Activated CD8-positive, alpha-beta T cell treated with anti-CD3 and anti-CD28 coated beads for 36 hours (primary cell): ENCODE measurements around the gene VIT. TPM values are rescaled to one million over a fixed set of nuclear protein-coding genes. Genes with fewer than 3 reads are reported as not detected.

Experiments
- ATAC-seq: fragments of 200-7000 bp; cut with Tn5 transposase; one replicate; pipeline ENCODE4 v1.10.0; 2021; ENCODE audit warnings: mild to moderate bottlenecking, moderate library complexity
- CTCF ChIA-PET: fragments of 350-600 bp; sonication (Branson Sonifier 250); formaldehyde crosslinking; loops from one replicate; lab custom pipeline; 2021; ENCODE audit warnings: antibody characterized with exemption; lab: Charles Lee
- POLR2A ChIA-PET: fragments of 350-600 bp; sonication (Branson Sonifier 250); formaldehyde crosslinking; loops from one replicate; lab custom pipeline; 2021; ENCODE audit warnings: antibody characterized with exemption; lab: Charles Lee
- DNase-seq: peaks from one replicate; pipeline ENCODE4 v3.0.0-alpha.2; 2020
- H3K27ac Mint-ChIP-seq: one replicate; pipeline ENCODE4 v1.8.0; 2021; ENCODE audit warnings: mild to moderate bottlenecking, mixed read lengths
- H3K27me3 Mint-ChIP-seq: one replicate; pipeline ENCODE4 v1.8.0; 2021; ENCODE audit warnings: mixed read lengths
- H3K36me3 Mint-ChIP-seq: one replicate; pipeline ENCODE4 v1.8.0; 2021; ENCODE audit warnings: low read depth, mixed read lengths
- H3K4me1 Mint-ChIP-seq: one replicate; pipeline ENCODE4 v1.8.0; 2021; ENCODE audit warnings: low read depth, mixed read lengths
- H3K4me3 Mint-ChIP-seq: one replicate; pipeline ENCODE4 v1.8.0; 2021; ENCODE audit warnings: mild to moderate bottlenecking, moderate library complexity, mixed read lengths
- H3K9me3 Mint-ChIP-seq: one replicate; pipeline ENCODE4 v1.8.0; 2021; ENCODE audit warnings: mixed read lengths
- intact Hi-C: fragments of 100-400 bp; cut with micrococcal nuclease; formaldehyde crosslinking; loops from one replicate; pipeline ENCODE4 v1.10.0; 2022
- total RNA-seq, 2 experiments: library from RNA; stranded (reverse); gene quantifications; one replicate each; pipeline ENCODE4 v1.2.3, GENCODE V29; 2021
- TF ChIP-seq, protein P1 (sequence below): fragments of 200-600 bp; IDR thresholded peaks from one replicate; pipeline ENCODE4 v1.8.0; 2022; ENCODE audit warnings: antibody characterized with exemption, mild to moderate bottlenecking

The VIT gene
- total RNA-seq, 2 experiments from 2014 or later, result not detected

GRCh38 chr2:36697424-36698066 is 1.0 kb downstream of the VIT start:
- Mint-ChIP-seq H3K4me3 (no peak overlapping the region), H3K4me1 (no peaks in the 10 kb centered on the region), H3K27ac (no peak overlapping the region), H3K27me3 (peaks cover 2% of the 10 kb centered on the region), H3K36me3 (no peaks in the 10 kb centered on the region), H3K9me3 (no peaks in the 10 kb centered on the region)
- TF ChIP-seq, protein P1, sequence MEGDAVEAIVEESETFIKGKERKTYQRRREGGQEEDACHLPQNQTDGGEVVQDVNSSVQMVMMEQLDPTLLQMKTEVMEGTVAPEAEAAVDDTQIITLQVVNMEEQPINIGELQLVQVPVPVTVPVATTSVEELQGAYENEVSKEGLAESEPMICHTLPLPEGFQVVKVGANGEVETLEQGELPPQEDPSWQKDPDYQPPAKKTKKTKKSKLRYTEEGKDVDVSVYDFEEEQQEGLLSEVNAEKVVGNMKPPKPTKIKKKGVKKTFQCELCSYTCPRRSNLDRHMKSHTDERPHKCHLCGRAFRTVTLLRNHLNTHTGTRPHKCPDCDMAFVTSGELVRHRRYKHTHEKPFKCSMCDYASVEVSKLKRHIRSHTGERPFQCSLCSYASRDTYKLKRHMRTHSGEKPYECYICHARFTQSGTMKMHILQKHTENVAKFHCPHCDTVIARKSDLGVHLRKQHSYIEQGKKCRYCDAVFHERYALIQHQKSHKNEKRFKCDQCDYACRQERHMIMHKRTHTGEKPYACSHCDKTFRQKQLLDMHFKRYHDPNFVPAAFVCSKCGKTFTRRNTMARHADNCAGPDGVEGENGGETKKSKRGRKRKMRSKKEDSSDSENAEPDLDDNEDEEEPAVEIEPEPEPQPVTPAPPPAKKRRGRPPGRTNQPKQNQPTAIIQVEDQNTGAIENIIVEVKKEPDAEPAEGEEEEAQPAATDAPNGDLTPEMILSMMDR, result no peak
- POLR2A ChIA-PET, result no interaction called here
- ATAC-seq, result no peak
- intact Hi-C loops, result no loop called here
- CTCF ChIA-PET, result interaction anchor here (0.7 kb wide), 1 partner anchor 88 kb away, joined by 3 read pairs; no protein-coding TSS in a partner anchor
- DNase-seq, result no peak

DNA sequence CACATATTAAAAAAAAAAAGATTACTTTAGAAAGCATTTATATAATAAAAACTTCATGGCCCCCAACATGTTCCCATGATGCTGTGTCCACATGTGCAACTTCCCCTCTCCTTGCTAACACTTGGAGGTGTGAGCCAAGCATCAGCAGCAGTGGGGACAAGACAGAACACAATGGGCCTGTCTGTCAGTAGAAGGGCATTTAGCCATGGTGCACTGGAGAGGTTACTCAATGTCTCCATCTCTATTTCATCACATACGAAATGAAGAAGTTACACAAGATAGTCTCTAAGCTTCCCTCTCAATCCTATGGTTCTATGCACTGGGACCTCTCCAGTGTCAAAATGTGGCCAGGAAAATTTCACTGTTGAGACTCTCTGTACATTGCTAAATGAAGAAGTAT is 2.5 kb downstream of the VIT start:
- DNase-seq, result no peak
- Mint-ChIP-seq H3K27me3 (peaks cover 2% of the 10 kb centered on the region), H3K9me3 (no peaks in the 10 kb centered on the region), H3K4me1 (no peaks in the 10 kb centered on the region), H3K27ac (no peak overlapping the region), H3K4me3 (no peak overlapping the region), H3K36me3 (no peaks in the 10 kb centered on the region)
- intact Hi-C loops, result no loop called here
- POLR2A ChIA-PET, result no interaction called here
- TF ChIP-seq, protein P1, result no peak
- CTCF ChIA-PET, result no interaction called here
- no peak for ATAC-seq

- Mint-ChIP-seq H3K9me3 (no peaks in the 10 kb centered on the region), H3K36me3 (no peaks in the 10 kb centered on the region), H3K27ac (no peak overlapping the region), H3K4me1 (no peaks in the 10 kb centered on the region), H3K27me3 (peaks cover 2% of the 10 kb centered on the region), H3K4me3 (no peak overlapping the region)
- TF ChIP-seq, protein P1, result no peak
- intact Hi-C loops, result no loop called here
- CTCF ChIA-PET, result no interaction called here
- DNase-seq, result no peak
- POLR2A ChIA-PET, result no interaction called here
- no peak for ATAC-seq
These were observed 3.8 kb downstream of the VIT start for GRCh38 chr2:36700311-36700710.

- Mint-ChIP-seq H3K4me1 (no peaks in the 10 kb centered on the region), H3K36me3 (no peaks in the 10 kb centered on the region), H3K4me3 (no peak overlapping the region), H3K9me3 (no peaks in the 10 kb centered on the region), H3K27me3 (peaks cover 2% of the 10 kb centered on the region), H3K27ac (no peak overlapping the region)
- intact Hi-C loops, result no loop called here
- ChIA-PET CTCF (no interaction called here), POLR2A (no interaction called here)
- DNase-seq, result no peak
- ATAC-seq, result no peak
- TF ChIP-seq, protein P1, result no peak
These were observed 4.9 kb downstream of the VIT start for GRCh38 chr2:36701391-36701795.

- Mint-ChIP-seq H3K4me3 (no peak overlapping the region), H3K27me3 (peaks cover 2% of the 10 kb centered on the region), H3K36me3 (no peaks in the 10 kb centered on the region), H3K27ac (no peak overlapping the region), H3K9me3 (no peaks in the 10 kb centered on the region), H3K4me1 (no peaks in the 10 kb centered on the region)
- intact Hi-C loops, result no loop called here
- TF ChIP-seq, protein P1, result no peak
- no peak for DNase-seq
- ChIA-PET CTCF (no interaction called here), POLR2A (no interaction called here)
- ATAC-seq, result no peak
These were observed 5.4 kb downstream of the VIT start for GRCh38 chr2:36701918-36702317.
